GM04503 (cell line): ENCODE results near the gene ZP3.
A peak's percentile ranks its signal among the peaks of the same experiment; 100 is the strongest.
"Not testable (repeated sequence)": the region's sequence is repeated elsewhere in the genome, so short reads cannot be mapped to it uniquely, and the experiment has no call there.

ENCODE experiments used
- DNase-seq: peaks from one replicate; pipeline ENCODE4 v3.0.0-alpha.2; 2012; ENCODE audit warnings: low read depth

The ZP3 gene

DNA sequence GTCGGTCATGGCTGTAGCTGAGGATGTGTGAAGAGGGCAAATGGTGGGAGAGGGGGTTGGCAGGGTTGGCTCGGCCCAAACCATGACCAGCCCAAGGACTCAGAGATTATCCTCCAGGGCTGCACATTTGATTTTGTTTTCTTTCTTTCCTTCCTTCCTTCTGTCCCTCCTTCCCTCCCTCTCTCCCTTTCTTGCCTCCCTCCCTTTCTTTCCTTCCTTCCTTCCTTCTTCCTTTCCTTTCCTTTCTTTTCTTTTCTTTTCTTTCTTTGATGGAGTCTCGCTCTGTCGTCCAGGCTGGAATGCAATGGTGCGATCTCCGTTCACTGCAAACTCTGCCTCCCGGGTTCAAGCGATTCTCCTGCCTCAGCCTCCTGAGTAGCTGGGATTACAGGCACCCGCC, 19.0 kb upstream of the ZP3 start:
- no peak for DNase-seq

- DNase-seq, result no peak
These were observed 17.0 kb upstream of the ZP3 start for GRCh38 chr7:76407718-76408117.

DNA sequence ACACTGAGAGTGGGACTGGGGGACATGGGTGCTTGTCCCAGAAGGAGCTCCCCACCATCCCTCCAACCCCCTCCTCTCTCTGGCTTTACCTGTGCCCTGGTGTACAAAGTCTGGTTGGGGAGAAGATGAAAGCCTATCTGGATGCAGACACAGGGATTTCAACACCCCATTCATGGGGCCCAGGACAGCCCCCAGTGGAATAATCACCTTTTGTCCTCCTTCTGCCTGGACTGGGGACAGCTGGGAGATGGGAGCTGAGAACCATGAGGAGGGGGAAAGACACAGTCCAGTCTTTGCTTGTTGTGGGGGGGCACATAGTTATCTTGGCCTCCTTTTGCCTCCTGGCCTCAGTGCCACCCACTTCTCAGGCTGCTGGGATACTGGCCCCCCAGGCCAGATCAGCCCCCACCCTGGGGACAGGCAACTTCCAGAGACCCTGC, 16.6 kb upstream of the ZP3 start:
- no peak for DNase-seq

DNA sequence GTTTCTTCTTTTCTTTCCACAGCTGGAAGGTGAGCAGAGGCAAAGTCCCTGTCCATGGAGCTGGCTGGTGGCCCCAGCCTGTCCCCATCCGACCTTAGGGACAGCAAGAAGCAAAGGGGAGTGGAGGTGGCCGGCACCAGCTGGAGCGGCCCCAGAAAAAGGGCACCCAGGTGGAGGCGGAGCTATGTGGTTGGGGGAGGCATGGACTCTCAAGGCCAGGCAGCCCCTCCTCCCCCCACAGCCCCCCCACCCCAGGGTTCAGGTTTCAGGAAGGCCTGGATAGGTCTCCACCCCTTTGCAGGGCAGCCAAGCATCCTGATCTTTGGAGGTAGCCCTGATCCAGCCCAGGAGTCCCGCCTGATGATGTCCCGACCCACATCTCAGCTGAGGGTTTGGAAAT, 15.2 kb upstream of the ZP3 start, which contains the start of gene SSC4D:
SSC4D (minus strand) TSS at position 161 of the 400 bp plus-strand sequence. CDS start 5,258 bp downstream, outside the sequence.
- DNase-seq, result no peak

DNA sequence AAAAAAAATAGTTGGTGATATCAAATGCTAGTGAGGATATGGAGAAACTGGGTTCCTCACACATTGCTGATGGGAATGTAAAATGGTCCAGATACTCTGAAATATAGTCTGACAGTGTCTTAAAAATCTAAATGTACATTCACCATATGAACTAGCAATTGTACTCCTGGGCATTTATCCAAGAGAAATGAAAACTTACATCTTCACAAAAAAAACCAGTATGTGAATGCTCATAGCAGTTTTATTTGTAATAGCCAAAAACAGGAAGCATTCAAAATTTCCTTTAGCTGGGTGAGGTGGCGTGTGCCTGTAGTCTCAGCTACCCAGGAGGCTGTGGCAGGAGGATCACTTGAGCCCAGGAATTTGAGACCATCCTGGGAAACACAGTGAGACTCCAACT, 13.1 kb upstream of the ZP3 start:
- DNase-seq, result no peak

GRCh38 chr7:76412249-76412648, 12.5 kb upstream of the ZP3 start:
- DNase-seq, result no peak

DNA sequence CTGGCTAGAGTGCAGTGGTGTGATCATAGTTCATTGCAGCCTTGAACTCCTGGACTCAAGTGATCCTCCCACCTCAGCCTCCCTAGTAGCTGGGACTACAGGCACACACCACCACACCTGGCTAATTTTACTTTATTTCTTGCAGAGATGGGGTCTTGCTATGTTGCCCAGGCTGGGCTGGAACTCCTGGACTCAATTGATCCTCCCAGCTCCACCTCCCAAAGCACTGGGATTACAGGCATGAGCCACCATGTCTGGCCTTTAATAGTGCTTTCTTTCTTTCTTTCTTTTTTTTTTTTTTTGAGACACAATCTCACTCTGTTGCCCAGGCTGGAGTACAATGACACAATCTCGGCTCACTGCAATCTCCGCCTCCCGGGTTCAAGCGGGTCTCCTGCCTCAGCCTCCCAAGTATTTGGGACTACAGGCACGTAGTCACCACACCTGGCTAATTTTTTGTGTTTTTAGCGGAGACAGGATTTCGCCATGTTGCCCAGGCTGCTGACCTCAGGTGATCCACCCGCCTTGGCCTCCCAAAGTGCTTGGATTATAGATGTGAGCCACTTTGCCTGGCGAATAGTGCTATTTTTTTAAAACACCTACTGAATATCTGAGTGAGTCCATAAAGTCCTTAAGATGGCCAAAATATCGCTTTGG, 7.0 kb upstream of the ZP3 start:
- DNase-seq, result not testable (repeated sequence)

DNA sequence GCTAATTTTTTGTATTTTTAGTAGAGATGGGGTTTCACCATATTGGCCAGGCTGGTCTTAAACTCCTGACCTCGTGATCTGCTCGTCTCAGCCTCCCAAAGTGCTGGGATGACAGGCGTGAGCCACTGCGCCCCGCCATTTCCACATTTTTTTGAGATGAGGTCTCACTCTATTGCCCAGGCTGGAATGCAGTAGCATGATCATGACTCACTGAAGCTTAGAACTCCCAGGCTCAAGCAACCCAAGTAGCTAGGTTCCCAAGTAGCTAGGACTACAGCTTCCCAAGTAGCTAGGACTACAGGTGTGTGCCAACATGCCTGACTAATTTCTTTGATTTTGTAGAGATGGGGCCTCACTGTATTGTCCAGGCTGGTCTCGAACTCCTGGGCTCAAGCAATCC, 3.7 kb upstream of the ZP3 start:
- peak; percentile 95 for DNase-seq

DNA sequence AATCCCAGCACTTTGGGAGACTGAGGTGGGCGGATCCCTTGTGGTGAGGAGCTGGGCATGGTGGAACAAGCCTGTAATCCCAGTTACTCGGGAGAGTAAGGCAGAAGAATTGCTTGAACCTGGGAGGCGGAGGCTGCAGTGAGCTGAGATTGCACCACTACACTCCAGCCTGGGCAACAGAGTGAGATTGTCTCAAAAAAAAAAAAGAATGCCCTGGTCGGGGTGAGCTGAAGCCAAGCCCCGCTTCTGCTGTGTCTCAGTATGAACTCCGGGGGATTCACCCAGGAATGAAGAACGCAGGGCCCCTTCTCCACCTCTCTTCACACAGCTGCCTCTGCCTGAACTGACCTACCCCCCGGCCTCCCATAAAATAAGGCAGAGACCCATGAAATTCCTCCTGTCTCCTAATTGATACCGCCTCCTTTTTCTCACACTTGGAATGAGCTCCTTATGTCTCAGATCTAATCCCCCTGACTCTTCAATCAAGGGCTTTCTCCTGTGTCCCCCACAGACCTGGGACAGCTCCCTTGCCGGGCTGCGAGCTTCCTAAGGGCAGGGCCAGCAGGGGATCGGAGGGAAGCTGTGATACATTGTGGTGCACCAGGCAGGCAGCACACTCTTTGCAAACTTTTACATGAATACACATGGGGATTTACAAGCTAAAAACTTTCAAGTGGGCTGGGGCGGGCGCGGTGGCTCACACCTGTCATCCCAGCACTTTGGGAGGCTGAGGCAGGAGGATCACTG, 911 bp upstream of the ZP3 start:
- no peak for DNase-seq

- no peak for DNase-seq
These were observed 406 bp downstream of the ZP3 start for GRCh38 chr7:76425156-76425555.

- DNase-seq, result not testable (repeated sequence)
These were observed 808 bp downstream of the ZP3 start for GRCh38 chr7:76425558-76425957.

DNA sequence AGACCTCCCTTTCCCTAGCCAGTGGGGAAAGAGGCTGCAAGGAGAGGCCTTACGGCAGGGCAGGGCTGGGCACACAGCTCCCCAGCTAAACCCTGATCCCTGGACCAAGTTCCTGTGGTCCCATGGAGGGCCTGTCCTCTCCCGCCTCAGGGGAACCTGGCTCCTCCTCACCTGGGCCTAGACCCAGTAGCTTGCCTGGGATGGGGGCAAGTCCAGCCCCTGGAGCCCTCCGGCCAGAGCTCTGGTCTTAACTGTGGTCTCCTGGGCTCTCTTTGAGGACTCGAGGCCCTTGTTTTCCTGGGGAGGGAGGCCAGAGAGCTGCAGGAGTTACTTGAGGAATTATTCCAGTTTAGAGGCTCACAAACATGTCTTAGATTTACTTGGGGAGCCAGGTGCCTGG, 1.5 kb downstream of the ZP3 start:
- DNase-seq, result no peak

- no peak for DNase-seq
These were observed 2.9 kb downstream of the ZP3 start for GRCh38 chr7:76427635-76428034.

DNA sequence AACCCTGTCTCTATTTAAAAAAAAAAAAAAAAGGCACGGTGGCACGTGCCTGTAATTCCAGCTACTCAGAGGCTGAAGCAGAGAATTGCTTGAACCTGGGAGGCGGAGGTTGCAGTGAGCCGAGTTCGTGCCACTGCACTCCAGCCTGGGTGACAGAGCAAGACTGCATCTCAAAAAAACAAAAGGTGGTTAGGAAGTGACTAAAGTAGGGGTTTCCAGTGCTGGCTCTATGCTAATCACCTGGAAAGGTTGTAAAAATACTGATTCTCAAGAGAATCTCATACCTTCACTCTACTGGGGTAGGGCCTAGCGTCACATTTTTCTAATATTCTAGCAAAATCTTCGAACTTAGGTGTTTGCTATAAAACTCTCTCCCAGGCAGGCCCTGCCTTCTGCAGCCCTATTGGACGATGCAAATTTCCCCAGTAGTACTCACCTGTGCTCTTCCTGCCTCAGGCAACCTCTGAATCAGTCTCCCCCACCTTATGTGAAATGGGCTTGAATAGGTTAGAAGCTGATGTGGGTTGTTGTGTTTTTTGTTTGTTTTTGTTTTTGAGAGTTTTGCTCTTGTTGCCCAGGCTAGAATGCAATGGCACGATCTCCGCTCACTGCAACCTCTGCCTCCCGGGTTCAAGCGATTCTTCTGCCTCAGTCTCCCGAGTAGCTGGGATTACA, 3.5 kb downstream of the ZP3 start:
- DNase-seq, result no peak

GRCh38 chr7:76428868-76429805, 4.4 kb downstream of the ZP3 start:
- no peak for DNase-seq

- DNase-seq, result no peak
These were observed 5.5 kb downstream of the ZP3 start for GRCh38 chr7:76430211-76430610.

DNA sequence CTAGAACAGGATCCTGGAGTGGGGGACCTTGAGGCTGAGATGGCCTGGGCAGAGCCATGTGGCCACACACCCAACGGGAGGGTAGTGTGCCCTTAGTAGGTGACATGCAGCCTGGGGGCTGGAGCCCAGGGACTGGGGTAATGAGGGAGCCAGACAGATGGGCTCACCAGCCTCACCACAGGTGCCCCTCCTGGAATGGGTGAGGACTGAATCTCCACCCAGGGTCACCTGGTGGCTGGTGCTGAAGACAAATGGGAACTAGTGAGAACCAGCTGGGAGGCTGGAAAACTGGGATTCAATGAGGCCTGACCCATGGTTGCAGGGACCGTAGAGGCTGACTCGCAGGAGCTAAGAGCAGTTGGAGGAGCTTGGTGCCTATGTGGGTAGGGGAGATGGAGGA, 6.1 kb downstream of the ZP3 start:
- DNase-seq, result no peak

DNA sequence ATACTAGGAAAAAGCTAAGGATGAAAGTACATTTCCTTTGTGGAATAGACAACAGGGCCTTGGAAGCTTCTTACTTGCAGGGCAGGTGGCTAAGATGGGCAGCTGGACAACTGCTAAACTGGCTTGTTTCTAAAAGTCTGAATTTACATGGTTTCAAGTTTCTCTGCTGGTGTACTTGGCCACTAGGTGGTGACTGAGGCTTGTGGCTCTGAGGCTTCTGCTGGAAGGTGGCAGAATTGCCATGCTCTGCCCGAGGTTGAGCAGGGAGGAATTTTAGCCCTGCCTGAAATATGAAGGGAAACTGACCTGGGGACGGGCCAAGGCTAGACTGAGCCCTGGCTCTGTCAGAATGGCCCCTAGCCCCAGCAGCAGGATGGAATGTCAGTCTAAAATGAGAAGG, 13.1 kb downstream of the ZP3 start:
- DNase-seq, result not testable (repeated sequence)

GRCh38 chr7:76439120-76439888, 14.6 kb downstream of the ZP3 start:
- not testable (repeated sequence) for DNase-seq

DNA sequence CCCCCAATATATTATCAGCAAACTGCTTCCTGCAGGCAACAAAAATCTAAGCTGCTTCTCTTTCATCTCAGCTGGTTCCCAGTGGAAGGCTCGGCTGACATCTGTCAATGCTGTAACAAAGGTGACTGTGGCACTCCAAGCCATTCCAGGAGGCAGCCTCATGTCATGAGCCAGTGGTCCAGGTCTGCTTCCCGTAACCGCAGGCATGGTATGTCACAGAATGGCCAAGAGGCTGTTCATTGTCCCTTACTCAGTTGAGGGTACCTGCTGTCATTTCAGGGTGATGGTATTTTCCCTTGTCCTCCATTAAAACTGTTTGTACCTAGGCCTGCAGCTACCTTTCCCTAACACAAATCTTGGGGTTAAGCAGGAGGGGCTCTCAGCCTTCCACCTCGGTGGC, 15.7 kb downstream of the ZP3 start:
- DNase-seq, result not testable (repeated sequence)

- DNase-seq, result not testable (repeated sequence)
These were observed 17.0 kb downstream of the ZP3 start for GRCh38 chr7:76441792-76442191.
